LHCN-M2 (cell line): ENCODE measurements around the gene DHX16. TPM values are rescaled to one million over a fixed set of nuclear protein-coding genes. Genes with fewer than 3 reads are reported as not detected.

ENCODE experiments used
- DNase-seq: peaks from one replicate; pipeline ENCODE4 v3.0.0-alpha.2; 2012; ENCODE audit warnings: low read depth
- total RNA-seq: library from RNA; depleted of rRNA; stranded (reverse); fragments of >200 nt; gene quantifications from 2 replicates; pipeline ENCODE4 v1.2.3, GENCODE V29; 2014; rRNA removed

DHX16 gene
- total RNA-seq, 1 experiment from 2014 or later: 36.1 TPM

DNA sequence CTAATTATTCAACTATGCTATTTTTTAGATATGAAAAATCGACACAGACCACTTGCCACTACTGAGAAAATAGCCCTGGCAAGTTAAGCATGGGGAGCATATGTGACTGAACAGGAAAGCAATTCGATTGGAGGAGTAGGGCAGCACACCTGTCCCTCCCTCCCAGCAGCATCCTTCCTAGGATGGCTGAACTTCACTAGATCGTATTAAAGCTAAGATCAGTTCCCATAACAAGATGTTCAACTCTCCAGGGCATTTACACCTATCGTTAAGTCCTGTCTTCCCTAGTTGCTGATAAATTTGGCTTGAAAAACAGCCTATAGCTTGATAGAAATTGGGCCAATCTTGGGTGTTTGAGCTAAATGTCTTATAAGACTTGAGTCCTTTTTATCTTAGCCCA is 62.7 kb downstream of the DHX16 start:
- DNase-seq: no peak

DNA sequence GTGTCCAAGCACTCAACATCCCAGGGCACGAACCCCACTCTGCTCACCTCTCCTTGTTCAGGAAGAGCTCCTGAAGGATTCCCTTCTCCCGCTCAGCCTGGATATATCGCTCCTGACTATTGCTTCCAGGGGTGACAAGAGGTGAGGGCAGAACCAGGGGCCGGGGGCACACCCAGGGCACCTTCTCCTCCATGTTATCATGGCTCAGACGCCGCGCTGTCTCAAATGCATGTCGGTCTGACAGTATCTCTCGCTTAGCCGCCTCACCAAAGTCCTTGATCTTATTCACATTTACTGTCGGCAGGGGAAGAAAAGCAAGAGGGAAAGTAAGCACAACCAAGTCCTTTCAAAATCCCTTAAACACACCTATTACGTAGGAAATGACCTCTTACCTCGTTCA is 68.8 kb downstream of the DHX16 start:
- DNase-seq: no peak

Other genes with a start within 250 kb of the DHX16 start
- 133 and 149 TPM in 2 replicates for gene HLA-E, start 183.5 kb downstream of the DHX16 start, total RNA-seq
- 51.1 TPM in 2 replicates for gene GNL1, start 116.5 kb downstream of the DHX16 start, total RNA-seq
- 9.6 and 13.7 TPM in 2 replicates for gene PRR3, start 115.7 kb downstream of the DHX16 start, total RNA-seq
- 46.6 and 69.5 TPM in 2 replicates for gene ABCF1, start 101.6 kb downstream of the DHX16 start, total RNA-seq
- gene PPP1R10, start 55.8 kb downstream of the DHX16 start, total RNA-seq: 37.9 and 43.9 TPM in 2 replicates
- 56.5 and 67.9 TPM in 2 replicates for gene MRPS18B, start 55.2 kb downstream of the DHX16 start, total RNA-seq
- 6.0 and 6.5 TPM in 2 replicates for gene ATAT1, start 46.1 kb downstream of the DHX16 start, total RNA-seq
- 3.2 and 7.2 TPM in 2 replicates for gene C6orf136, start 25.9 kb downstream of the DHX16 start, total RNA-seq
- 94.5 and 105 TPM in 2 replicates for gene PPP1R18, start 13.6 kb upstream of the DHX16 start, total RNA-seq
- 19.9 and 27.6 TPM in 2 replicates for gene NRM, start 18.0 kb upstream of the DHX16 start, total RNA-seq
- 12.4 and 16.3 TPM in 2 replicates for gene MDC1, start 44.3 kb upstream of the DHX16 start, total RNA-seq
- gene TUBB, start 47.3 kb upstream of the DHX16 start, total RNA-seq: 1,379 and 1,474 TPM in 2 replicates
- gene FLOT1, start 69.7 kb upstream of the DHX16 start, total RNA-seq: 207 and 208 TPM in 2 replicates
- gene IER3, start 71.5 kb upstream of the DHX16 start, total RNA-seq: 51.0 and 65.9 TPM in 2 replicates
- 43.1 and 47.0 TPM in 2 replicates for gene DDR1, start 211.5 kb upstream of the DHX16 start, total RNA-seq
- 9.0 and 16.2 TPM in 2 replicates for gene GTF2H4, start 235.2 kb upstream of the DHX16 start, total RNA-seq
- gene VARS2, start 241.2 kb upstream of the DHX16 start, total RNA-seq: 21.9 and 26.5 TPM in 2 replicates